Measurements from ENCODE around the gene YIPF6.

- TF ChIP-seq CTCF (IDR thresholded peaks at IDR 0.05) (no peak), POLR2A (IDR thresholded peaks at IDR 0.05) (no peak)
Observed at GRCh38 chrX:68584221-68584620, 85.4 kb downstream of the YIPF6 start.

Measured in body of pancreas (tissue), 4 donors.